ENCODE data around the gene SAFB.

Gene SAFB

GRCh38 chr19:5682107-5682482, 59.2 kb downstream of the SAFB start:
- H3K36me3 ChIP-seq (ENCODE audit: low read depth) = no peaks in the 10 kb centered on the region
- TF ChIP-seq, protein P1, sequence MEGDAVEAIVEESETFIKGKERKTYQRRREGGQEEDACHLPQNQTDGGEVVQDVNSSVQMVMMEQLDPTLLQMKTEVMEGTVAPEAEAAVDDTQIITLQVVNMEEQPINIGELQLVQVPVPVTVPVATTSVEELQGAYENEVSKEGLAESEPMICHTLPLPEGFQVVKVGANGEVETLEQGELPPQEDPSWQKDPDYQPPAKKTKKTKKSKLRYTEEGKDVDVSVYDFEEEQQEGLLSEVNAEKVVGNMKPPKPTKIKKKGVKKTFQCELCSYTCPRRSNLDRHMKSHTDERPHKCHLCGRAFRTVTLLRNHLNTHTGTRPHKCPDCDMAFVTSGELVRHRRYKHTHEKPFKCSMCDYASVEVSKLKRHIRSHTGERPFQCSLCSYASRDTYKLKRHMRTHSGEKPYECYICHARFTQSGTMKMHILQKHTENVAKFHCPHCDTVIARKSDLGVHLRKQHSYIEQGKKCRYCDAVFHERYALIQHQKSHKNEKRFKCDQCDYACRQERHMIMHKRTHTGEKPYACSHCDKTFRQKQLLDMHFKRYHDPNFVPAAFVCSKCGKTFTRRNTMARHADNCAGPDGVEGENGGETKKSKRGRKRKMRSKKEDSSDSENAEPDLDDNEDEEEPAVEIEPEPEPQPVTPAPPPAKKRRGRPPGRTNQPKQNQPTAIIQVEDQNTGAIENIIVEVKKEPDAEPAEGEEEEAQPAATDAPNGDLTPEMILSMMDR (IDR thresholded peaks at IDR 0.05; ENCODE audit: poor library complexity, severe bottlenecking) = no peak
- H3K4me1 ChIP-seq (ENCODE audit: insufficient read depth, poor library complexity, severe bottlenecking) = no peaks in the 10 kb centered on the region
- no peak overlapping the region for H3K27ac ChIP-seq (ENCODE audit: poor library complexity, severe bottlenecking)
- DNase-seq (ENCODE audit: low spot score) = no peak
- H3K4me3 ChIP-seq (ENCODE audit: severe bottlenecking) = no peak overlapping the region
- H3K27me3 ChIP-seq (ENCODE audit: insufficient read depth, poor library complexity, severe bottlenecking) = no peaks in the 10 kb centered on the region
- no peak for ATAC-seq (ENCODE audit: low read depth)
- no peaks in the 10 kb centered on the region for H3K9me3 ChIP-seq (ENCODE audit: severe bottlenecking)

DNA sequence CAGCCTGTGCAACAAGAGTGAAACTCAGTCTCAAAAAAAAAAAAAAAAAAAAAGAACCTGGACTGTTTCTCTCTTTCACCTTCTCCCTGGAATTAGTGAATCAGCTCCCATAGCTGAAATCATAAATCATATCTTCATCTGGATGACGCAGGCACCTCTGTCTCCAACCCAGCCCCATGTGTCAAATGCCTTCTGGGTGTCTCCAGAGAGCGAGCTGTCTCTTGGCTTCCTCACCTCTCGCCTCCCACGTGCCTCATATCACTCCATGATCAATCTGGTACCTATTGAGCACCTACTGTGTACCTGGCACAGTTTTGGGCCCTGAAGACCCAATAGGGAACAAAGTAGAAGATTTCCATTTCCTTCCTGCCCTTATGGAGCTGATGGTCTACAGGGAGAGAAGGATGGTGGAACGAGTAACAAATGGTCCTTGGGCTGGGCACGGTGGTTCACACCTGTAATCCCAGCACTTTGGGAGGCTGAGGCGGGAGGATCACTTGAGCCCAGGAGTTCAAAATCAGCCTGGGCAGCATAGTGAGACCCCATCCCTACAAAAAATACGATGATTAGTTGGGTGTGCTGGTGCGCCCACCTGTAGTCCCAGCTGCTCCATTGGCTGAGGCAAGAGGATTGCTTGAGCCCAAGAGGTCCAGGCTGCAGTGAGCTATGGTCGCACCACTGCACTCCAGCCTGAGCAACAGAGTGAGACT, 60.4 kb downstream of the SAFB start:
- H3K36me3 ChIP-seq (ENCODE audit: low read depth) = no peaks in the 10 kb centered on the region
- DNase-seq (ENCODE audit: low spot score) (no peak), ATAC-seq (ENCODE audit: low read depth) (no peak)
- no peaks in the 10 kb centered on the region for H3K27me3 ChIP-seq (ENCODE audit: insufficient read depth, poor library complexity, severe bottlenecking)
- no peaks in the 10 kb centered on the region for H3K4me1 ChIP-seq (ENCODE audit: insufficient read depth, poor library complexity, severe bottlenecking)
- H3K9me3 ChIP-seq (ENCODE audit: severe bottlenecking) = no peaks in the 10 kb centered on the region
- no peak overlapping the region for H3K4me3 ChIP-seq (ENCODE audit: severe bottlenecking)
- no peak overlapping the region for H3K27ac ChIP-seq (ENCODE audit: poor library complexity, severe bottlenecking)
- TF ChIP-seq, protein P1 (IDR thresholded peaks at IDR 0.05; ENCODE audit: poor library complexity, severe bottlenecking) = no peak

- TF ChIP-seq, protein P1 (IDR thresholded peaks at IDR 0.05; ENCODE audit: poor library complexity, severe bottlenecking) = no peak
- no peaks in the 10 kb centered on the region for H3K4me1 ChIP-seq (ENCODE audit: insufficient read depth, poor library complexity, severe bottlenecking)
- H3K27ac ChIP-seq (ENCODE audit: poor library complexity, severe bottlenecking) = no peak overlapping the region
- no peaks in the 10 kb centered on the region for H3K36me3 ChIP-seq (ENCODE audit: low read depth)
- no peaks in the 10 kb centered on the region for H3K9me3 ChIP-seq (ENCODE audit: severe bottlenecking)
- no peak overlapping the region for H3K4me3 ChIP-seq (ENCODE audit: severe bottlenecking)
- no peak for DNase-seq (ENCODE audit: low spot score)
- no peaks in the 10 kb centered on the region for H3K27me3 ChIP-seq (ENCODE audit: insufficient read depth, poor library complexity, severe bottlenecking)
- ATAC-seq (ENCODE audit: low read depth) = no peak
These were observed 62.0 kb downstream of the SAFB start for GRCh38 chr19:5684694-5685430.

- no peak for ATAC-seq (ENCODE audit: low read depth)
- H3K4me3 ChIP-seq (ENCODE audit: severe bottlenecking) = peak overlapping the region; percentile 52
- no peaks in the 10 kb centered on the region for H3K4me1 ChIP-seq (ENCODE audit: insufficient read depth, poor library complexity, severe bottlenecking)
- H3K9me3 ChIP-seq (ENCODE audit: severe bottlenecking) = no peaks in the 10 kb centered on the region
- no peak overlapping the region for H3K27ac ChIP-seq (ENCODE audit: poor library complexity, severe bottlenecking)
- TF ChIP-seq, protein P1 (IDR thresholded peaks at IDR 0.05; ENCODE audit: poor library complexity, severe bottlenecking) = no peak
- H3K36me3 ChIP-seq (ENCODE audit: low read depth) = peaks cover 4% of the 10 kb centered on the region
- DNase-seq (ENCODE audit: low spot score) = no peak
- no peaks in the 10 kb centered on the region for H3K27me3 ChIP-seq (ENCODE audit: insufficient read depth, poor library complexity, severe bottlenecking)
These were observed 63.4 kb downstream of the SAFB start for GRCh38 chr19:5686326-5686646.

All from RWPE2 (cell line).